Liver (tissue), 9 donors: Measurements from ENCODE around the gene EVI5. TPM values are rescaled to one million over a fixed set of nuclear protein-coding genes. Genes with fewer than 3 reads are reported as not detected.

Source experiments
- DNase-seq: peaks from one replicate; pipeline ENCODE4 v3.0.0-alpha.2; 2017; ENCODE audit warnings: low spot score
- H3K27ac ChIP-seq, 2 donors: one replicate each; pipeline ENCODE4 v1.7.0; 2013; ENCODE audit warnings: inconsistent platforms in 2 of 2, low read length in 2 of 2, control low read depth in 1 of 2, low read depth in 1 of 2, mild to moderate bottlenecking in 1 of 2
- H3K27me3 ChIP-seq, 4 donors: one replicate each; pipeline versions ENCODE4 v1.6.1 to v1.7.0; 2013; ENCODE audit warnings: low read length in 3 of 4, inconsistent platforms in 1 of 4, mild to moderate bottlenecking in 1 of 4, moderate library complexity in 1 of 4; ENCODE audit not compliant: control insufficient read depth in 4 of 4, insufficient read depth in 4 of 4
- H3K36me3 ChIP-seq, 4 donors: one replicate each; pipeline versions ENCODE4 v1.6.1 to v1.7.0; 2013; ENCODE audit warnings: low read length in 3 of 4, mild to moderate bottlenecking in 3 of 4, low read depth in 1 of 4, moderate library complexity in 1 of 4; ENCODE audit not compliant: control insufficient read depth in 4 of 4, insufficient read depth in 3 of 4
- H3K4me1 ChIP-seq, 4 donors: one replicate each; pipeline versions ENCODE4 v1.6.1 to v1.7.0; 2013; ENCODE audit warnings: low read length in 3 of 4, mild to moderate bottlenecking in 3 of 4, moderate library complexity in 1 of 4; ENCODE audit not compliant: control insufficient read depth in 4 of 4, insufficient read depth in 4 of 4
- H3K4me3 ChIP-seq, 3 donors: one replicate each; pipeline versions ENCODE4 v1.6.1 to v1.7.0; 2013; ENCODE audit warnings: low read length in 3 of 3, control low read depth in 1 of 3, low read depth in 1 of 3, mild to moderate bottlenecking in 1 of 3
- H3K9ac ChIP-seq, 2 donors: one replicate each; pipeline ENCODE4 v1.7.0; 2013; ENCODE audit warnings: low read length in 2 of 2, mild to moderate bottlenecking in 2 of 2, moderate library complexity in 2 of 2, control low read depth in 1 of 2, low read depth in 1 of 2
- H3K9me3 ChIP-seq, 4 donors: one replicate each; pipeline versions ENCODE4 v1.6.1 to v1.7.0; 2013; ENCODE audit warnings: low read length in 3 of 4; ENCODE audit not compliant: control insufficient read depth in 4 of 4
- EGR1 ChIP-seq, 2 donors: IDR thresholded peaks; 2 replicates each; pipeline ENCODE4 v1.6.1; 2016 to 2018; ENCODE audit warnings: antibody characterized with exemption in 2 of 2, low read depth in 2 of 2
- FOXA1 ChIP-seq: IDR thresholded peaks from 2 replicates; pipeline ENCODE4 v1.6.1; 2016; ENCODE audit warnings: antibody characterized with exemption
- FOXA2 ChIP-seq: IDR thresholded peaks from 2 replicates; pipeline ENCODE4 v1.6.1; 2016; ENCODE audit warnings: antibody characterized with exemption
- GABPA ChIP-seq, 2 donors: IDR thresholded peaks in 1 of 2; conservative IDR thresholded peaks in 1 of 2; 2 replicates each; pipeline ENCODE4 v1.6.1; 2016; ENCODE audit warnings: antibody characterized with exemption in 2 of 2, mild to moderate bottlenecking in 1 of 2, moderate library complexity in 1 of 2
- HNF4A ChIP-seq, 2 donors: conservative IDR thresholded peaks; 2 replicates each; pipeline ENCODE4 v1.6.1; 2016; ENCODE audit warnings: antibody characterized with exemption in 2 of 2, mild to moderate bottlenecking in 2 of 2
- HNF4G ChIP-seq: IDR thresholded peaks from 2 replicates; pipeline ENCODE4 v1.6.1; 2016; ENCODE audit warnings: antibody characterized with exemption
- JUND ChIP-seq, 2 donors: IDR thresholded peaks; 2 replicates each; pipeline ENCODE4 v1.6.1; 2016; ENCODE audit warnings: antibody characterized with exemption in 2 of 2
- NR2F2 ChIP-seq: IDR thresholded peaks from 2 replicates; pipeline ENCODE4 v1.6.1; 2016; ENCODE audit warnings: antibody characterized with exemption
- RAD21 ChIP-seq, 2 donors: IDR thresholded peaks; 2 replicates each; pipeline ENCODE4 v1.6.1; 2016; ENCODE audit warnings: antibody characterized with exemption in 2 of 2, mild to moderate bottlenecking in 2 of 2
- RXRA ChIP-seq, 2 donors: IDR thresholded peaks; 2 replicates each; pipeline ENCODE4 v1.6.1; 2017 to 2018; ENCODE audit warnings: antibody characterized with exemption in 2 of 2, mild to moderate bottlenecking in 1 of 2
- SP1 ChIP-seq: IDR thresholded peaks from 2 replicates; pipeline ENCODE4 v1.6.1; 2018; ENCODE audit warnings: antibody characterized with exemption, mild to moderate bottlenecking
- TAF1 ChIP-seq: conservative IDR thresholded peaks from 2 replicates; pipeline ENCODE4 v1.6.1; 2016; ENCODE audit warnings: antibody characterized with exemption, mild to moderate bottlenecking
- YY1 ChIP-seq: IDR thresholded peaks from 2 replicates; pipeline ENCODE4 v1.6.1; 2016; ENCODE audit warnings: antibody characterized with exemption, mild to moderate bottlenecking
- WGBS: extraction: QIAGEN DNeasy Blood & Tissue Kit; methylation state at CpG from one replicate; pipeline ENCODE4 v1.1.7; 2013; 5-methylcytosine and 5-hydroxymethylcytosine counted together
- polyA plus RNA-seq, 2 donors: library from polyadenylated mRNA; stranded (reverse) in 1 of 2; unstranded in 1 of 2; fragments of 200-250 nt in 1 of 2; fragments of >200 nt in 1 of 2; fragmentation: Nextera tagmentation in 1 of 2; extraction: Ambion mirVana in 1 of 2; gene quantifications; one replicate each; pipeline versions ENCODE4 v1.2.1 to v1.2.3, GENCODE V29; 2013 to 2015
- total RNA-seq, 2 donors: library from RNA; depleted of rRNA; stranded (reverse); fragments of >200 nt; gene quantifications; one replicate each; pipeline ENCODE4 v1.2.3, GENCODE V29; 2014
- TF ChIP-seq, protein P1 (sequence below): IDR thresholded peaks from 2 replicates; pipeline ENCODE4 v1.6.1; 2016; ENCODE audit warnings: antibody characterized with exemption
- TF ChIP-seq, protein P2 (sequence below): IDR thresholded peaks from 2 replicates; pipeline ENCODE4 v1.6.1; 2016; ENCODE audit warnings: antibody characterized with exemption, mild to moderate bottlenecking
- TF ChIP-seq, protein P3 (sequence below): IDR thresholded peaks from 2 replicates; pipeline ENCODE4 v1.6.1; 2016; ENCODE audit warnings: antibody characterized with exemption
- TF ChIP-seq, protein P4 (sequence below): fragments of 150-350 bp; IDR thresholded peaks from 2 replicates; pipeline ENCODE4 v1.5.1; 2017; ENCODE audit warnings: improper control_type of control experiment, low read depth, low read length; ENCODE audit not compliant: missing input control
- TF ChIP-seq, protein P5 (sequence below): IDR thresholded peaks from 2 replicates; pipeline ENCODE4 v1.6.1; 2016; ENCODE audit warnings: antibody characterized with exemption
- donor health status: healthy.
- donor health status: healthy.
- donor health status: healthy.
- donor health status: healthy.
- donor health status: healthy.

The EVI5 gene
- total and polyA plus RNA-seq, 4 donors = 4.0 to 35.9 (median 19.1) TPM

DNA sequence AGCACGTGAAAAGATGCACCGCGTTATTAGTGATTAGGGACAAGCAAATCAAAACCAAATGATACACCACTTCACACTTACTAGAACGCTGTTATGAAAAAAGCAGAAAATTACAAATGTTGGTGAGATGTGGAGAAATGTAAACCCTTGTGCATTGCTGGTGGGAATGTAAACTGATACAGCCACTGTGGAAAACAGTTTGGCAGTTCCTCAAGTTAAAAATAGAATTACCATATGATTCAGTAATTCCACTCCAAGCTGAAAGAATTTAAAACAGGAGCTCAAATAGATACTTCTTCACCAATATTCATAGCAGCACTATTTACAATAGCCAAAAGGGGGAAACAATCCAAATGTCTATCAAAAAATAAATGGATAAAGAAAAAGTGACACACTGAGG, 10.3 kb upstream of the EVI5 start:
- no peak overlapping the region for H3K9ac ChIP-seq
- H3K36me3 ChIP-seq = no peaks in the 10 kb centered on the region
- H3K4me1 ChIP-seq = no peaks in the 10 kb centered on the region
- DNase-seq = no peak
- no peak overlapping the region for H3K4me3 ChIP-seq
- no peak for TF ChIP-seq YY1
- TF ChIP-seq, protein P1, sequence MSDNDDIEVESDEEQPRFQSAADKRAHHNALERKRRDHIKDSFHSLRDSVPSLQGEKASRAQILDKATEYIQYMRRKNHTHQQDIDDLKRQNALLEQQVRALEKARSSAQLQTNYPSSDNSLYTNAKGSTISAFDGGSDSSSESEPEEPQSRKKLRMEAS = no peak
- TF ChIP-seq TAF1 = no peak
- no peak for TF ChIP-seq FOXA2
- no peak for TF ChIP-seq FOXA1
- TF ChIP-seq, protein P2, sequence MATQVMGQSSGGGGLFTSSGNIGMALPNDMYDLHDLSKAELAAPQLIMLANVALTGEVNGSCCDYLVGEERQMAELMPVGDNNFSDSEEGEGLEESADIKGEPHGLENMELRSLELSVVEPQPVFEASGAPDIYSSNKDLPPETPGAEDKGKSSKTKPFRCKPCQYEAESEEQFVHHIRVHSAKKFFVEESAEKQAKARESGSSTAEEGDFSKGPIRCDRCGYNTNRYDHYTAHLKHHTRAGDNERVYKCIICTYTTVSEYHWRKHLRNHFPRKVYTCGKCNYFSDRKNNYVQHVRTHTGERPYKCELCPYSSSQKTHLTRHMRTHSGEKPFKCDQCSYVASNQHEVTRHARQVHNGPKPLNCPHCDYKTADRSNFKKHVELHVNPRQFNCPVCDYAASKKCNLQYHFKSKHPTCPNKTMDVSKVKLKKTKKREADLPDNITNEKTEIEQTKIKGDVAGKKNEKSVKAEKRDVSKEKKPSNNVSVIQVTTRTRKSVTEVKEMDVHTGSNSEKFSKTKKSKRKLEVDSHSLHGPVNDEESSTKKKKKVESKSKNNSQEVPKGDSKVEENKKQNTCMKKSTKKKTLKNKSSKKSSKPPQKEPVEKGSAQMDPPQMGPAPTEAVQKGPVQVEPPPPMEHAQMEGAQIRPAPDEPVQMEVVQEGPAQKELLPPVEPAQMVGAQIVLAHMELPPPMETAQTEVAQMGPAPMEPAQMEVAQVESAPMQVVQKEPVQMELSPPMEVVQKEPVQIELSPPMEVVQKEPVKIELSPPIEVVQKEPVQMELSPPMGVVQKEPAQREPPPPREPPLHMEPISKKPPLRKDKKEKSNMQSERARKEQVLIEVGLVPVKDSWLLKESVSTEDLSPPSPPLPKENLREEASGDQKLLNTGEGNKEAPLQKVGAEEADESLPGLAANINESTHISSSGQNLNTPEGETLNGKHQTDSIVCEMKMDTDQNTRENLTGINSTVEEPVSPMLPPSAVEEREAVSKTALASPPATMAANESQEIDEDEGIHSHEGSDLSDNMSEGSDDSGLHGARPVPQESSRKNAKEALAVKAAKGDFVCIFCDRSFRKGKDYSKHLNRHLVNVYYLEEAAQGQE = no peak
- TF ChIP-seq, protein P3, sequence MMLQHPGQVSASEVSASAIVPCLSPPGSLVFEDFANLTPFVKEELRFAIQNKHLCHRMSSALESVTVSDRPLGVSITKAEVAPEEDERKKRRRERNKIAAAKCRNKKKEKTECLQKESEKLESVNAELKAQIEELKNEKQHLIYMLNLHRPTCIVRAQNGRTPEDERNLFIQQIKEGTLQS = no peak
- TF ChIP-seq RXRA (IDR thresholded peaks at IDR 0.05) = no peak
- TF ChIP-seq, protein P4, sequence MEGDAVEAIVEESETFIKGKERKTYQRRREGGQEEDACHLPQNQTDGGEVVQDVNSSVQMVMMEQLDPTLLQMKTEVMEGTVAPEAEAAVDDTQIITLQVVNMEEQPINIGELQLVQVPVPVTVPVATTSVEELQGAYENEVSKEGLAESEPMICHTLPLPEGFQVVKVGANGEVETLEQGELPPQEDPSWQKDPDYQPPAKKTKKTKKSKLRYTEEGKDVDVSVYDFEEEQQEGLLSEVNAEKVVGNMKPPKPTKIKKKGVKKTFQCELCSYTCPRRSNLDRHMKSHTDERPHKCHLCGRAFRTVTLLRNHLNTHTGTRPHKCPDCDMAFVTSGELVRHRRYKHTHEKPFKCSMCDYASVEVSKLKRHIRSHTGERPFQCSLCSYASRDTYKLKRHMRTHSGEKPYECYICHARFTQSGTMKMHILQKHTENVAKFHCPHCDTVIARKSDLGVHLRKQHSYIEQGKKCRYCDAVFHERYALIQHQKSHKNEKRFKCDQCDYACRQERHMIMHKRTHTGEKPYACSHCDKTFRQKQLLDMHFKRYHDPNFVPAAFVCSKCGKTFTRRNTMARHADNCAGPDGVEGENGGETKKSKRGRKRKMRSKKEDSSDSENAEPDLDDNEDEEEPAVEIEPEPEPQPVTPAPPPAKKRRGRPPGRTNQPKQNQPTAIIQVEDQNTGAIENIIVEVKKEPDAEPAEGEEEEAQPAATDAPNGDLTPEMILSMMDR = no peak
- no peak for TF ChIP-seq RAD21 (IDR thresholded peaks at IDR 0.05)
- TF ChIP-seq HNF4G = no peak
- TF ChIP-seq EGR1 (IDR thresholded peaks at IDR 0.05; ENCODE audit: low read depth in 2 of 2) = no peak
- no peak for TF ChIP-seq JUND (IDR thresholded peaks at IDR 0.05)
- TF ChIP-seq, protein P5, sequence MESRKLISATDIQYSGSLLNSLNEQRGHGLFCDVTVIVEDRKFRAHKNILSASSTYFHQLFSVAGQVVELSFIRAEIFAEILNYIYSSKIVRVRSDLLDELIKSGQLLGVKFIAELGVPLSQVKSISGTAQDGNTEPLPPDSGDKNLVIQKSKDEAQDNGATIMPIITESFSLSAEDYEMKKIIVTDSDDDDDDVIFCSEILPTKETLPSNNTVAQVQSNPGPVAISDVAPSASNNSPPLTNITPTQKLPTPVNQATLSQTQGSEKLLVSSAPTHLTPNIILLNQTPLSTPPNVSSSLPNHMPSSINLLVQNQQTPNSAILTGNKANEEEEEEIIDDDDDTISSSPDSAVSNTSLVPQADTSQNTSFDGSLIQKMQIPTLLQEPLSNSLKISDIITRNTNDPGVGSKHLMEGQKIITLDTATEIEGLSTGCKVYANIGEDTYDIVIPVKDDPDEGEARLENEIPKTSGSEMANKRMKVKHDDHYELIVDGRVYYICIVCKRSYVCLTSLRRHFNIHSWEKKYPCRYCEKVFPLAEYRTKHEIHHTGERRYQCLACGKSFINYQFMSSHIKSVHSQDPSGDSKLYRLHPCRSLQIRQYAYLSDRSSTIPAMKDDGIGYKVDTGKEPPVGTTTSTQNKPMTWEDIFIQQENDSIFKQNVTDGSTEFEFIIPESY = no peak
- TF ChIP-seq HNF4A (conservative IDR thresholded peaks at IDR 0.05) = no peak
- no peak for TF ChIP-seq SP1
- no peak for TF ChIP-seq GABPA (IDR thresholded peaks at IDR 0.05 in 1 of 2, conservative IDR thresholded peaks at IDR 0.05 in 1 of 2)
- no peak for TF ChIP-seq NR2F2
- no peaks in the 10 kb centered on the region for H3K9me3 ChIP-seq
- H3K27ac ChIP-seq = no peak overlapping the region
- no peaks in the 10 kb centered on the region for H3K27me3 ChIP-seq
- WGBS = 95% methylated on average over 4 of the region's 4 CpGs
